Measurements from ENCODE around the gene FGF18.

GRCh38 chr5:171422495-171422894, 3.0 kb downstream of the FGF18 start:
- TF ChIP-seq, protein P1, sequence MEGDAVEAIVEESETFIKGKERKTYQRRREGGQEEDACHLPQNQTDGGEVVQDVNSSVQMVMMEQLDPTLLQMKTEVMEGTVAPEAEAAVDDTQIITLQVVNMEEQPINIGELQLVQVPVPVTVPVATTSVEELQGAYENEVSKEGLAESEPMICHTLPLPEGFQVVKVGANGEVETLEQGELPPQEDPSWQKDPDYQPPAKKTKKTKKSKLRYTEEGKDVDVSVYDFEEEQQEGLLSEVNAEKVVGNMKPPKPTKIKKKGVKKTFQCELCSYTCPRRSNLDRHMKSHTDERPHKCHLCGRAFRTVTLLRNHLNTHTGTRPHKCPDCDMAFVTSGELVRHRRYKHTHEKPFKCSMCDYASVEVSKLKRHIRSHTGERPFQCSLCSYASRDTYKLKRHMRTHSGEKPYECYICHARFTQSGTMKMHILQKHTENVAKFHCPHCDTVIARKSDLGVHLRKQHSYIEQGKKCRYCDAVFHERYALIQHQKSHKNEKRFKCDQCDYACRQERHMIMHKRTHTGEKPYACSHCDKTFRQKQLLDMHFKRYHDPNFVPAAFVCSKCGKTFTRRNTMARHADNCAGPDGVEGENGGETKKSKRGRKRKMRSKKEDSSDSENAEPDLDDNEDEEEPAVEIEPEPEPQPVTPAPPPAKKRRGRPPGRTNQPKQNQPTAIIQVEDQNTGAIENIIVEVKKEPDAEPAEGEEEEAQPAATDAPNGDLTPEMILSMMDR (IDR thresholded peaks at IDR 0.05; ENCODE audit: insufficient read depth, low read depth, low read length) = no peak
- no peak for TF ChIP-seq EZH2 (IDR thresholded peaks at IDR 0.05; ENCODE audit: insufficient read depth, low read length)
